HepG2 (cell line): ENCODE measurements around the gene PLSCR2. TPM values are rescaled to one million over a fixed set of nuclear protein-coding genes. Genes with fewer than 3 reads are reported as not detected.

ENCODE experiments used
- ATAC-seq: fragments of 200-7000 bp; cut with Tn5 transposase; 3 replicates; pipeline ENCODE4 v1.9.1; 2020; ENCODE audit warnings: mild to moderate bottlenecking, moderate library complexity
- BruUV-seq: library from RNA; stranded (reverse); fragments of 400-500 nt; replicated peaks from 2 replicates; lab custom pipeline; 2021; lab: Mats Ljungman, UMichigan
- CTCF ChIA-PET: fragments of 300-600 bp; formaldehyde crosslinking; extraction: SDS; loops from one replicate; lab custom pipeline; 2021; ENCODE audit warnings: low total read pairs, inconsistent platforms, low intra/inter-chr PET ratio; lab: Yijun Ruan, JAX
- POLR2A ChIA-PET: fragments of 350-600 bp; sonication (Branson Sonifier 250); formaldehyde crosslinking; loops from one replicate; lab custom pipeline; 2020; ENCODE audit warnings: antibody characterized with exemption, inconsistent platforms; lab: Yijun Ruan, JAX
- DNase-seq: peaks from one replicate; pipeline ENCODE4 v3.0.0-alpha.2; 2015; ENCODE audit warnings: low spot score
- FAIRE-seq: peaks from 3 replicates; lab custom pipeline; 2011; peaks lifted over from hg19 to GRCh38; lab: Jason Lieb, UNC
- H2AFZ ChIP-seq: one replicate; pipeline ENCODE4 v1.6.1; 2011; ENCODE audit warnings: low read length, inconsistent platforms
- H3K27ac ChIP-seq: fragments of 300-600 bp; 3 replicates; pipeline ENCODE4 v1.8.0; 2011; ENCODE audit warnings: mixed run types, mild to moderate bottlenecking, mixed read lengths, low read length, inconsistent platforms; ENCODE audit not compliant: insufficient read depth; ENCODE audit errors: extremely low read length
- H3K27me3 ChIP-seq, 2 experiments: fragments of 200-600 bp in 1 of 2; 2 replicates in 1 of 2; 3 replicates in 1 of 2; pipeline versions ENCODE4 v1.6.0 to v1.8.0; 2011; ENCODE audit warnings: low read length in 2 of 2, mild to moderate bottlenecking in 2 of 2, moderate library complexity in 2 of 2, inconsistent platforms in 1 of 2; ENCODE audit not compliant: insufficient read depth in 2 of 2, control insufficient read depth in 1 of 2
- H3K36me3 ChIP-seq, 2 experiments: fragments of 200-600 bp in 1 of 2; replicated peaks in 1 of 2; 2 replicates in 1 of 2; 3 replicates in 1 of 2; pipeline versions ENCODE4 v1.5.1 to v1.8.0; 2011; ENCODE audit warnings: low read length in 2 of 2, inconsistent platforms in 1 of 2; ENCODE audit not compliant: insufficient read depth in 2 of 2, control insufficient read depth in 1 of 2
- H3K4me1 ChIP-seq: 2 replicates; pipeline ENCODE4 v1.5.1; 2012; ENCODE audit warnings: low read length, inconsistent platforms; ENCODE audit not compliant: insufficient read depth
- H3K4me2 ChIP-seq: 2 replicates; pipeline ENCODE4 v1.6.0; 2011; ENCODE audit warnings: low read depth, low read length, inconsistent platforms
- H3K4me3 ChIP-seq, 3 experiments: fragments of 200-600 bp in 1 of 3; sonication (generic), shearing (Covaris generic) in 1 of 3; replicated peaks in 1 of 3; 2 replicates each; pipeline ENCODE4 v1.5.1; 2011 to 2016; ENCODE audit warnings: low read length in 3 of 3, inconsistent platforms in 2 of 3, low read depth in 2 of 3, mild to moderate bottlenecking in 2 of 3, control low read depth in 1 of 3, mixed read lengths in 1 of 3; ENCODE audit not compliant: insufficient read depth in 1 of 3
- H3K79me2 ChIP-seq: one replicate; pipeline ENCODE4 v1.6.1; 2011; ENCODE audit warnings: low read length, inconsistent platforms; ENCODE audit not compliant: insufficient read depth
- H3K9ac ChIP-seq: 2 replicates; pipeline ENCODE4 v1.6.0; 2011; ENCODE audit warnings: mild to moderate bottlenecking, low read depth, low read length, inconsistent platforms; ENCODE audit not compliant: insufficient read depth
- H3K9me3 ChIP-seq: 2 replicates; pipeline ENCODE4 v1.5.1; 2012; ENCODE audit warnings: mild to moderate bottlenecking, low read length
- H4K20me1 ChIP-seq: 2 replicates; pipeline ENCODE4 v1.6.0; 2011; ENCODE audit warnings: inconsistent platforms, mild to moderate bottlenecking, low read length, moderate library complexity; ENCODE audit not compliant: insufficient read depth
- ARID5B ChIP-seq: IDR thresholded peaks from 2 replicates; pipeline ENCODE4 v1.4.0; 2020; ENCODE audit warnings: mild to moderate bottlenecking, missing genetic modification reagents
- CHCHD3 ChIP-seq: sonication (generic); formaldehyde crosslinking; IDR thresholded peaks from 2 replicates; pipeline ENCODE4 v1.8.0; 2022; ENCODE audit warnings: mild to moderate bottlenecking, missing genetic modification reagents, moderate library complexity
- FOSL1 ChIP-seq: sonication (generic); formaldehyde crosslinking; IDR thresholded peaks from 2 replicates; pipeline ENCODE4 v1.9.0; 2021; ENCODE audit warnings: missing genetic modification reagents, borderline replicate concordance
- REPIN1 ChIP-seq: sonication (generic); formaldehyde crosslinking; IDR thresholded peaks from 2 replicates; pipeline ENCODE4 v1.8.0; 2022; ENCODE audit warnings: missing genetic modification reagents, low read depth, mild to moderate bottlenecking, borderline replicate concordance
- ZKSCAN1 ChIP-seq: fragments of 150-350 bp; IDR thresholded peaks from 2 replicates; pipeline ENCODE4 v1.6.1; 2014; ENCODE audit warnings: low read length
- ZNF33A ChIP-seq: sonication (generic); formaldehyde crosslinking; IDR thresholded peaks from 2 replicates; pipeline ENCODE4 v1.5.1; 2020; ENCODE audit warnings: missing genetic modification reagents, mild to moderate bottlenecking, moderate library complexity, borderline replicate concordance
- ZNF350 ChIP-seq: sonication (generic); formaldehyde crosslinking; IDR thresholded peaks from 2 replicates; pipeline ENCODE4 v1.4.0; 2020; ENCODE audit warnings: mild to moderate bottlenecking, low read depth, missing genetic modification reagents, borderline replicate concordance
- ZNF44 ChIP-seq: sonication (generic); formaldehyde crosslinking; IDR thresholded peaks from 2 replicates; pipeline ENCODE4 v1.5.1; 2020; ENCODE audit warnings: mild to moderate bottlenecking, missing genetic modification reagents
- ZNF766 ChIP-seq: sonication (generic); formaldehyde crosslinking; IDR thresholded peaks from 2 replicates; pipeline ENCODE4 v1.5.0; 2020; ENCODE audit warnings: missing genetic modification reagents, borderline replicate concordance
- ZZZ3 ChIP-seq: sonication (generic); formaldehyde crosslinking; IDR thresholded peaks from 2 replicates; pipeline ENCODE4 v1.4.0; 2020; ENCODE audit warnings: missing genetic modification reagents, mild to moderate bottlenecking, borderline replicate concordance
- WGBS: methylation state at CpG from one replicate; pipeline ENCODE4 v1.1.6; 2017; ENCODE audit warnings: low lambda C conversion rate; 5-methylcytosine and 5-hydroxymethylcytosine counted together
- in situ Hi-C: cut with HindIII; loops from 2 replicates; pipeline ENCODE4 v1.10.0; 2017; ENCODE audit warnings: low pct_unique_long_range_greater_than_20kb; ENCODE audit not compliant: extremely low pct_ligation_motif_present
- intact Hi-C: fragments of 100-400 bp; cut with micrococcal nuclease; formaldehyde crosslinking; loops from one replicate; pipeline ENCODE4 v1.10.0; 2022; ENCODE audit not compliant: unreplicated experiment
- polyA plus RNA-seq, 8 experiments: library from polyadenylated mRNA; depleted of rRNA in 3 of 8; stranded (reverse) in 7 of 8; unstranded in 1 of 8; fragments of >200 nt; fragmentation: Illumina TruSeq in 4 of 8; extraction: Trizol in 4 of 8; gene quantifications; 2 replicates each; pipeline versions ENCODE4 v1.2.1 to v1.2.3, GENCODE V29; 2011 to 2016; ENCODE audit warnings: low read depth in 4 of 8, missing spikeins in 1 of 8, mixed read lengths in 1 of 8; ENCODE audit not compliant: insufficient read depth in 1 of 8
- total RNA-seq, 5 experiments: library from RNA; depleted of rRNA; stranded (reverse); fragments of >200 nt; fragmentation: Illumina TruSeq; extraction: Trizol; gene quantifications; 2 replicates each; pipeline ENCODE4 v1.2.3, GENCODE V29; 2016; ENCODE audit warnings: low read depth in 1 of 5
- TF ChIP-seq, protein P1 (sequence below): sonication (generic); formaldehyde crosslinking; IDR thresholded peaks from 2 replicates; pipeline ENCODE4 v1.4.0; 2020; ENCODE audit warnings: missing genetic modification reagents; ENCODE audit errors: not compliant biosample characterization
- TF ChIP-seq, protein P2 (sequence below): sonication (generic); formaldehyde crosslinking; IDR thresholded peaks from 2 replicates; pipeline ENCODE4 v1.4.0; 2020; ENCODE audit warnings: missing genetic modification reagents, low read depth, mild to moderate bottlenecking, borderline replicate concordance

Gene PLSCR2
- total and polyA plus RNA-seq, 2 of the 13 experiments (the other 11 are each of a cell fraction or from before 2014, with no cell fraction given) = not detected

- TF ChIP-seq ARID5B (CRISPR knock-in tag) (no peak), ZZZ3 (CRISPR knock-in tag) (no peak)
These were observed 1.1 kb upstream of the PLSCR2 start (continued) for GRCh38 chr3:146470425-146470990.

GRCh38 chr3:146468671-146469149, 651 bp downstream of the PLSCR2 start:
- ChIA-PET CTCF (no interaction called here), POLR2A (no interaction called here)
- no peak overlapping the region for H3K27ac ChIP-seq
- no peaks in the 10 kb centered on the region for H3K79me2 ChIP-seq
- DNase-seq = no peak
- no peaks in the 10 kb centered on the region for H3K27me3 ChIP-seq
- peak; percentile 28; the same call in 2 of the 3 replicates for ATAC-seq
- FAIRE-seq = no peak
- in situ Hi-C loops = no loop called here
- TF ChIP-seq ZNF350 (CRISPR knock-in tag) (no peak), ZKSCAN1 (no peak), CHCHD3 (CRISPR knock-in tag) (no peak), FOSL1 (CRISPR knock-in tag) (no peak), ZNF44 (CRISPR knock-in tag) (no peak), REPIN1 (CRISPR knock-in tag) (no peak), ZNF766 (CRISPR knock-in tag) (no peak), ZNF33A (CRISPR knock-in tag) (no peak)
- TF ChIP-seq, protein P1, sequence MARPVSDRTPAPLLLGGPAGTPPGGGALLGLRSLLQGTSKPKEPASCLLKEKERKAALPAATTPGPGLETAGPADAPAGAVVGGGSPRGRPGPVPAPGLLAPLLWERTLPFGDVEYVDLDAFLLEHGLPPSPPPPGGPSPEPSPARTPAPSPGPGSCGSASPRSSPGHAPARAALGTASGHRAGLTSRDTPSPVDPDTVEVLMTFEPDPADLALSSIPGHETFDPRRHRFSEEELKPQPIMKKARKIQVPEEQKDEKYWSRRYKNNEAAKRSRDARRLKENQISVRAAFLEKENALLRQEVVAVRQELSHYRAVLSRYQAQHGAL (CRISPR knock-in tag) = no peak
- TF ChIP-seq, protein P2, sequence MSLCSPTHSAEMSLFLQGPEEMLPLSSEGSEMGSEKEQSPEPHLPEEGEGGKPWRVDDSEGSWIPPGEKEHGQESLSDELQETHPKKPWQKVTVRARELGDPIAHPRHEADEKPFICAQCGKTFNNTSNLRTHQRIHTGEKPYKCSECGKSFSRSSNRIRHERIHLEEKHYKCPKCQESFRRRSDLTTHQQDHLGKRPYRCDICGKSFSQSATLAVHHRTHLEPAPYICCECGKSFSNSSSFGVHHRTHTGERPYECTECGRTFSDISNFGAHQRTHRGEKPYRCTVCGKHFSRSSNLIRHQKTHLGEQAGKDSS = no peak
- no peaks in the 10 kb centered on the region for H3K9me3 ChIP-seq
- no peaks in the 10 kb centered on the region for H3K36me3 ChIP-seq
- 69% methylated on average over 10 of the region's 10 CpGs for WGBS
- H2AFZ ChIP-seq = no peak overlapping the region
- H4K20me1 ChIP-seq = no peaks in the 10 kb centered on the region
- BruUV-seq = no TSS peak
- no peak overlapping the region for H3K9ac ChIP-seq
- no peak overlapping the region for H3K4me2 ChIP-seq
- no peaks in the 10 kb centered on the region for H3K4me1 ChIP-seq
- intact Hi-C loops = no loop called here
- no peak overlapping the region for H3K4me3 ChIP-seq
